ENCODE results near the gene DIS3L2.
"Not testable (repeated sequence)": the region's sequence is repeated elsewhere in the genome, so short reads cannot be mapped to it uniquely, and the experiment has no call there.

Gene DIS3L2

GRCh38 chr2:231929961-231930592 lies 31.4 kb upstream of the DIS3L2 start:
- DNase-seq, result no peak

GRCh38 chr2:231930593-231931281 lies 30.8 kb upstream of the DIS3L2 start:
- no peak for DNase-seq

DNA sequence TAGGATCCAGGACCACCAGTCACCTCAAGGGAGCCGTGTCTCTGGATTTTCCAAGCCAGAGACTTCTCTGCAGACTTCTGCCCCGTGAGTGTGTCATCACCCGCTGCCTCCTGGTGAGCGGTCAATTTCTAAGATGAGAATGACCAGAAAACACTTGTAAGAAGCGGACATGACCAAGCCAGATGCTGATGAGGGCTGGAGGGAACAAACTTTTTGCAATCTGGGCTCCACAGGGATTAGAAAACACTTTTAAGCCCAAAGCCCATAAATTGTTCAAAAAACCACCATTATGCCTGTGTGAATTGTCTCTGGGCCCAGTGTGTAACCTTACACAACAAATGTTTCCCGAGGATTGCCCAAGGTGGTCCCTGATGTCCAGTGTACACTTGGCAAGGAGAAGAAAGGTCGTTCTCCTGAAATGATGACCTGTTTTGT lies 30.0 kb upstream of the DIS3L2 start:
- DNase-seq, result no peak

GRCh38 chr2:231932711-231932970 lies 28.9 kb upstream of the DIS3L2 start:
- no peak for DNase-seq

- DNase-seq, result no peak
Measured at GRCh38 chr2:231932985-231933915, 28.3 kb upstream of the DIS3L2 start.

DNA sequence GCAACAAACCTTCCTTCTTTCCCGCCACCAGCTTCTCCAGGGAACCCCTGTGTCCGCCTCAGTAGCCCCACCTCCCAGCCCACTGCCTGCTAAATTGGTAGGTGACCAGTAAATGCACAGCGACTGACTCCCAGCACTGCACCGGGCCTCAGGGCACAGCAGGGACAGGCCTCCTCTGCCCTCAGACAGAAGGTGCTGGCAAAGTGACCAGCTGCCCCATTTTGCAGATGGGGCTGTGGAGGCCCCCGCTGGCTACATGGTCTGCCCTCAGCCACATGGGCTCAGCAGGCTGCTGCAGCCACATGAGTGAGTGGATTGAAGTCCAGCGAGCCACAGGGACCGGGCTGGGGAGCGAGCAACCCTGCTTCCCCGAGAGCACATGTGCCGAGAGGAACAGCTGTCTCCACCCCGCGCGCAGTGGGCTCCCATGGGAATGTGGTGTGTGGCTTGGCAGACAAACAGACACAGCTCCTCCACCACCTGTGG lies 27.6 kb upstream of the DIS3L2 start:
- no peak for DNase-seq

DNA sequence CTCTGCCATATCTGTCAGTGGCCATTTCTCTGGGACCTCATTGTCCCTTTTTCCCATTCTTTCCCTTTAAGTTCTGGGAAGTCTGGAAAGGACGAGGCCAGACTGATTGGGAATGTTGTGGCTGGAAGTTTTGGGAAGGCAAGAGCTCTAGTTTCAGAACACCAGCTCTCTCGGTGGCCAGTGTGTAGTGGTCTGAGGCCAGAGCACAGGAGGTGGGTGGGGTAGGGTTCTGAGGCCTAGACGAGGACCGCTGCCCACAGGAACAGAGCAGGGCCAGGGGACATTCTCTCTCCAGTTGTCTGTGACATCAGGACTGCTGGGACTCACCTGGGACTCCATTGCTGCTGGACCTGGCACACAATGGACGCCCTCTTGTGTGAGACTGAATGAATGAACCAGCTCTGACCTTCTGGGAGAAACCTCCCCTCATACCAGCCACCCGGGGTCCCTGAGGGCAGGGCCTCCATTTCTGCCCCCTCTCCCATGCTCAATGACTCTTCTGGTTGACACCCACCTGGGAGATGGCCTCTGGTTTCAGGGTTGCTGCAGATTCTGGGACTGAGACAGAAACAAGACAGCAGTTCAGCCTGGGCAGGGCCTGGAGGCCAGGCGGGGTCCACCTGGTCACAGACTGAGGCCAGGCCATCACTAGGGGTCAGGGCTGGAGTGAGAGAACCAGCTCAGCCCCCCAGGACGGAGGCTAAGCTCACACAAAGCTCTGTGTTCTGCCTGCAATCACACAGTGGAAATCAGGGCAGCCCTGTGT lies 26.9 kb upstream of the DIS3L2 start:
- DNase-seq, result no peak

DNA sequence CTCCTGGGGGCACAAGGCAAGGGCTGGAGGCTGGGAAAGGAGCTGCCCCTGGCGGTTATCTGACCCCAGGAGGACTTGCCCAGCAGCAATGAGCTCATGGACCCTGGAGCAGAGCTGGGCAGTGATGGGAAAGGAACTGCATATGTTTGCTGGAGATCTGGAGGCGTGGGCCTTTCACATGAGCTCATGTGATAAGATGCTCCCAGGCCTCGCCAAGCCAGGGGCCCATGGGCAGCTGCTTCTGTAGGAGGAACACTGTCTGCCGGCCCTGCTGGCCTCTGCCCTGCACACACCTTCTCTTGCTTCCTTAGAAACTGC lies 26.3 kb upstream of the DIS3L2 start:
- DNase-seq, result no peak

GRCh38 chr2:231935815-231936214 lies 25.7 kb upstream of the DIS3L2 start:
- no peak for DNase-seq

GRCh38 chr2:231936491-231936890 lies 25.0 kb upstream of the DIS3L2 start:
- DNase-seq, result no peak

DNA sequence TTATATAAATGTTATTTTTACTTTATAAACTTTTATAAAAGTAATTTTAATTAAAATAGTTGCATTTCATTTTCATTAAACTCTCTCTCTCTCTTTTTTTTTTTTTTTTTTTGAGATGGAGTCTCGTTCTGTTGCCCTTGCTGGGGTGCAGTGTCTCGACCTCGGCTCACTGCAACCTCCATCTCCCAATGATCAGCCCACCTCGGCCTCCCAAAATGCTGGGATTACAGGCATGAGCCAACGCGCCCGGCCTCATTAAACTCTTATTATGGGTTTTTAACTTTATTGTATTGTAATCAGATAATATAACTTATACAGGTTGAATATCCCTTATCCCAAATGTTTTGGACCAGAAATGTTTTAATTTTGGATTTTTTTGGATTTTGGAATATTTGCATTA lies 24.5 kb upstream of the DIS3L2 start:
- no peak for DNase-seq

GRCh38 chr2:231939022-231939421 lies 22.5 kb upstream of the DIS3L2 start:
- no peak for DNase-seq

DNA sequence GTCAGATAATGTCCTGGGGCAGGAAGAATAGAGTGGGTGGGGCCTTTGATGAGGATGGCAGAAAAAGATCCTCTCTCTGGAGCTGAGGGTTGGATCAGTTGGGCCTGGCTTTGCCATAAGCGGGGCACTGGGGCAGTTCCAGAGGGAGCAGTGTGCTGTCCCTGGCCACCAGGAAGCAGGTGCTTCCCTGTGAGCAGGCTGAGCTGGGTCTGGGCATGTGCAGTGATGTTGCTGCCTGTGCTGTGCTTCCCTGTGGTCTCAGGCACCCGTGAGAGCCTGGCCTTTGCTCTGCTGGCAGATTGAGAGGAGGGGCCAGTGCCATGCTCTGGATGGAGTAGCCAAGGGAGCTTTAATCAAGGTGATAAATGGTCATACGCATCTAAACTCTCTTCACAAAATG lies 20.7 kb upstream of the DIS3L2 start:
- DNase-seq, result no peak

DNA sequence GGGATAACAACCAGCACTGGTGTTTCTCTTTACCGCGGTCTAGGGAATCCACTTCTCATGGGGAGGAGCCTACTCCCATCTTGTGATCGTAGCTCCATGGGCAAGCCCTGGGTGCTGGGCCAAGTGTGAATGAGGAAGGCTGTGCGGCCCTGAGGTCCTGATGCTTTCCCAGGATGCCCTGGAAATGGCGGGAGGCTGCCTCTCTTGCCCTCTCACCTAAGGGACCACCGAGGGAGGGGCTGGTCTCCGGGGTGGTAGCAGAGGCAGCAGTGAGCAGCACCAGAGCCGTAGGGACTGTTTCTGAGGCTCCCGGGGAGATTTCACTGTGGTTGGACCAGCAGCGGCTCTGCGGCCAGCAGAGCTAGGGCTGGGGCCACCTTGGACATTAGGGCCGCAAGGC lies 19.8 kb upstream of the DIS3L2 start:
- DNase-seq, result no peak

DNA sequence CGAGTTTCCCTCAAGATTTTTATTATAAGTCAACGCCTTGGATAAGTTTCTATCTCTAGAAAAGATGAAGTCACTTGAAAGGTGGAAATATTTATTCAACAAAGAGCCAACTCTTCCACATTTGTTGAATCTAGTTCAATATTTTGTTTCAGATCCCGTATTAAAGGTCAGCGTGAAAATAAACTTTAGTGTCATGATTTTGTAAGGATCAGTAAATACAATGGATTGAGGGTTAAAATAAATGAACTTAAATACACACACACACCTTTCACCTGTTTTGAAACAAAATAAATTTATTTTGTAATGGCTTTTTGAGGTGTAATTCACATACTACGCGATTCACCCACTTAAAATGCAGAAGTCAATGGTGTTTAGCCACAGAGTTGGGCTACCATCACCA lies 19.3 kb upstream of the DIS3L2 start:
- DNase-seq, result no peak

GRCh38 chr2:231946241-231946814 lies 15.2 kb upstream of the DIS3L2 start:
- no peak for DNase-seq

GRCh38 chr2:231947112-231947511 lies 14.4 kb upstream of the DIS3L2 start:
- not testable (repeated sequence) for DNase-seq

DNA sequence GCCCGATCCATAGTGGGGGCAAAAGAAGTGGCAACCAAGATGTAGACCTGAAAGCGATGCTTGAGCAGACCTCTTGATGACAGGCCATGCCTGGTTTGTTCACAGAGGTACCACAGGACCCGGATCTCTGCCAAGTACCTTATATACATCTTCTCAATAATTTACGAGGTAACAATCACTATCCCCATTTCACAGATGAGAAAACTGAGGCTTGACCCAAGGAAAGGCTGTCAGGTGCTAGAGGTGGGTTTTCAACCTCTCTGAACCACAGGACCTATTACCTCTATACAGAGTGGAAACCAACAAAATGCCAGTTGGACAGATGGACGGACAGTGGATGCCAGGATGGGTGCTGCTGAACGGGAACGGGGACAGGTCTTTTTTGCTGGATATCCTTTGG lies 13.8 kb upstream of the DIS3L2 start:
- DNase-seq, result no peak

DNA sequence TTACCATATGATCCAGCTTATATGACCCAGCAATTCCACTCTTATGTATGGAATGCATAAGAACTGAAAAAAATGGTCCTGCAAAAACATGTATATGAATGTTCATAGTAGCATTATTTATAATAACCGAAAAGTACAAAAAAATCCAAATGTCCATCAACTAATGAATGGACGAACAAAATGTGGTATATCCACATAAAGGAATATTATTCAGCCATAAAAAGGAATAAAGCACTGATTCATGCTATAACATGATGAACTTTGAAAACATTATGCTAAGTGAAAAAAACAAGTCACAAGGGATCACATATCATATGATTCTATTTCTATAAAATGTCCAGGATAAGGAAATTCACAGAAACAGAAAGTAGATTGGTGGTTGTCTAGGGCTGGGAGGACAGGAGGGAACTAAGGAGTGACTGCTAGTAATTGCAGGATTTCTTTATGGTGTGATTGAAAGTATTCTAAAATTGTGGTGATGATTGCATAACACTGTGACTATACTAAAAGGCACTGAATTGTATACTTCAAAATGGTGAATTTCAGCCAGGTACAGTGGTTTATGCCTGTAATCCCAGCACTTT lies 10.0 kb upstream of the DIS3L2 start:
- DNase-seq, result no peak

DNA sequence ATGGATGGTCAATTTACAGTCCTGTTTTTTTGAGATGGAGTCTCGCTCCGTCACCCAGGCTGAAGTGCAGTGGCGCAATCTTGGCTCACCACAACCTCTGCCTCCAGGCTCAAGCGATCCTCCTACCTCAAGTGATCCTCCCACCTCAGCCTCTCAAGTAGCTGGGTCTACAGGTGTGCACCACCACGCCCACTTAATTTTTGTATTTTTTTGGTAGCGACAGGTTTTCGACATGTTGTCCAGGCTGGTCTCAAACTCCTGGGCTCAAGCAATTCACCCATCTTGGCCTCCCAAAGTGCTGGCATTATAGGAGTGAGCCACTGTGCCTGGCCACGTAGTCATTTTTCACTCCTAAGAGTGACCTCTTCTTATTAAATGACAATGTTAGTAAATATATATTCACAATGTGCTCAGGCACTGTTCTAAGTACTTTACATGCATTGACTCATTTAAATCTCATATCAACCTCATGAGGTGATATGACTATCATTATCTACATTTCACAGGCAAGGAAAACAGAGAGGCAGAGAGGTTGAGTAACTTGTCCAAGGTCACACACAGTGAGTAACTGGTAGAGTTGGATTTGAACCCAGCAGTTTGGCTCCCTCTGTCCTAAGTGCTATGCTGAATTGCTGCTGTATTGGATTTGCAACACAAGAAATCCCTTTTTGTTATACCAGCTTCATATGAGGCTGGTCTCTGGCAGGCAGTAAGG lies 5.6 kb upstream of the DIS3L2 start:
- DNase-seq, result no peak

- DNase-seq, result no peak
Measured at GRCh38 chr2:231957913-231958763, 3.4 kb upstream of the DIS3L2 start.

All from activated naive CD4-positive, alpha-beta T cell (primary cell).